GM18951 (cell line): ENCODE measurements around the gene RXRA.

Experiments
- POLR2A ChIP-seq: IDR thresholded peaks from 4 replicates; pipeline ENCODE4 v1.6.1; 2011; ENCODE audit warnings: mild to moderate bottlenecking; ENCODE audit not compliant: insufficient read length, insufficient read depth; ENCODE audit errors: extremely low read depth
- in situ Hi-C: fragments of 300-500 bp; cut with MboI; formaldehyde crosslinking; loops from one replicate; pipeline ENCODE4 v1.12.0; 2022; ENCODE audit warnings: low sequenced_read_pairs, mixed read lengths, inconsistent platforms; ENCODE audit not compliant: unreplicated experiment

RXRA gene

GRCh38 chr9:134477342-134477925 is 151.2 kb downstream of the RXRA start:
- in situ Hi-C loops: loop anchor here (25.0 kb wide), 1 partner anchor 510 kb away; no protein-coding TSS in a partner anchor
- TF ChIP-seq POLR2A: no peak

- in situ Hi-C loops: loop anchor here (25.0 kb wide), 1 partner anchor 509 kb away; no protein-coding TSS in a partner anchor
- TF ChIP-seq POLR2A: no peak
Measured at GRCh38 chr9:134477927-134478326, 151.7 kb downstream of the RXRA start.

GRCh38 chr9:134481762-134482161 is 155.5 kb downstream of the RXRA start:
- no peak for TF ChIP-seq POLR2A
- in situ Hi-C loops: loop anchor here (25.0 kb wide), 1 partner anchor 506 kb away; no protein-coding TSS in a partner anchor

GRCh38 chr9:134482226-134482625 is 156.0 kb downstream of the RXRA start:
- in situ Hi-C loops: loop anchor here (25.0 kb wide), 1 partner anchor 505 kb away; no protein-coding TSS in a partner anchor

GRCh38 chr9:134483361-134484184 is 157.3 kb downstream of the RXRA start:
- no peak for TF ChIP-seq POLR2A
- in situ Hi-C loops: loop anchor here (25.0 kb wide), 1 partner anchor 504 kb away; no protein-coding TSS in a partner anchor

More at GRCh38 chr9:134482226-134482625, 156.0 kb downstream of the RXRA start:
- no peak for TF ChIP-seq POLR2A

- in situ Hi-C loops: loop anchor here (25.0 kb wide), 1 partner anchor 503 kb away; no protein-coding TSS in a partner anchor
- TF ChIP-seq POLR2A: no peak
Measured at GRCh38 chr9:134484479-134484878, 158.2 kb downstream of the RXRA start.

- no peak for TF ChIP-seq POLR2A
- in situ Hi-C loops: loop anchor here (25.0 kb wide), 1 partner anchor 502 kb away; no protein-coding TSS in a partner anchor
Measured at GRCh38 chr9:134485653-134486052, 159.4 kb downstream of the RXRA start.

- in situ Hi-C loops: loop anchor here (25.0 kb wide), 1 partner anchor 501 kb away; no protein-coding TSS in a partner anchor
- no peak for TF ChIP-seq POLR2A
Measured at GRCh38 chr9:134486143-134486591, 159.9 kb downstream of the RXRA start.

- in situ Hi-C loops: loop anchor here (25.0 kb wide), 1 partner anchor 501 kb away; no protein-coding TSS in a partner anchor
Measured at GRCh38 chr9:134486596-134486995, 160.3 kb downstream of the RXRA start.

More at GRCh38 chr9:134486596-134486995, 160.3 kb downstream of the RXRA start:
- TF ChIP-seq POLR2A: no peak
